Lower leg skin (tissue), 3 donors: Measurements from ENCODE around the gene WDR33.

Experiments used
- POLR2A ChIP-seq, 2 donors: fragments of 450-650 bp; IDR thresholded peaks; one replicate each; pipeline ENCODE4 v1.6.1; 2016 to 2017; ENCODE audit warnings: antibody characterized with exemption in 2 of 2, mild to moderate bottlenecking in 1 of 2, moderate library complexity in 1 of 2
- TF ChIP-seq, protein P1 (sequence below), 3 donors: fragments of 450-650 bp; IDR thresholded peaks; one replicate each; pipeline ENCODE4 v1.5.1; 2016; ENCODE audit warnings: antibody characterized with exemption in 3 of 3, mild to moderate bottlenecking in 3 of 3, moderate library complexity in 2 of 3

DNA sequence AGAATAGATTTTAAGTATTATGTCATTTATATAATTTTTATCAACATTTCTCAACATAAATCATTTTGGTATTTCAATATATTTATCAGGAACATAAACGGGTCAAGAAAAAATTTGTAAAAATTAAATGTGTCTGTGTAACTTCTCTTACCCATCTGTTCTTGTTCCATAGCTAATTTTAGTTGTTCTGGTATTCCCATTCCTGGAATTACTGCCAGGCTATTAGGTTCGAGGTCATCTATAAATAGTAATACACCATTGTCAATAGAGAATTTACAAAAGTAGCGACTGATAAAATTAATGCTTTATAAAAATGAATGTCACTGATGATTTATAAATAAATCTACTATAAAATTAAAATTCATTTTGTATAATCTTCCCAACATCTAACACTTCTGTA lies 88.2 kb downstream of the WDR33 start:
- TF ChIP-seq, protein P1, sequence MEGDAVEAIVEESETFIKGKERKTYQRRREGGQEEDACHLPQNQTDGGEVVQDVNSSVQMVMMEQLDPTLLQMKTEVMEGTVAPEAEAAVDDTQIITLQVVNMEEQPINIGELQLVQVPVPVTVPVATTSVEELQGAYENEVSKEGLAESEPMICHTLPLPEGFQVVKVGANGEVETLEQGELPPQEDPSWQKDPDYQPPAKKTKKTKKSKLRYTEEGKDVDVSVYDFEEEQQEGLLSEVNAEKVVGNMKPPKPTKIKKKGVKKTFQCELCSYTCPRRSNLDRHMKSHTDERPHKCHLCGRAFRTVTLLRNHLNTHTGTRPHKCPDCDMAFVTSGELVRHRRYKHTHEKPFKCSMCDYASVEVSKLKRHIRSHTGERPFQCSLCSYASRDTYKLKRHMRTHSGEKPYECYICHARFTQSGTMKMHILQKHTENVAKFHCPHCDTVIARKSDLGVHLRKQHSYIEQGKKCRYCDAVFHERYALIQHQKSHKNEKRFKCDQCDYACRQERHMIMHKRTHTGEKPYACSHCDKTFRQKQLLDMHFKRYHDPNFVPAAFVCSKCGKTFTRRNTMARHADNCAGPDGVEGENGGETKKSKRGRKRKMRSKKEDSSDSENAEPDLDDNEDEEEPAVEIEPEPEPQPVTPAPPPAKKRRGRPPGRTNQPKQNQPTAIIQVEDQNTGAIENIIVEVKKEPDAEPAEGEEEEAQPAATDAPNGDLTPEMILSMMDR (IDR thresholded peaks at IDR 0.05): no peak
- TF ChIP-seq POLR2A (IDR thresholded peaks at IDR 0.05): no peak
